WTC11 (cell line): Measurements from ENCODE around the gene PLTP. TPM values are rescaled to one million over a fixed set of nuclear protein-coding genes. Genes with fewer than 3 reads are reported as not detected.

Experiments used
- ATAC-seq: fragments of 200-7000 bp; cut with Tn5 transposase; 2 replicates; pipeline ENCODE4 v1.10.0; 2021; ENCODE audit warnings: mild to moderate bottlenecking, moderate library complexity
- CTCF ChIA-PET: fragments of 300-600 bp; sonication (Branson Sonifier 250); formaldehyde crosslinking; loops from one replicate; lab custom pipeline; 2021; ENCODE audit warnings: antibody characterized with exemption; lab: Charles Lee
- POLR2A ChIA-PET: fragments of 350-600 bp; sonication (Branson Sonifier 250); formaldehyde crosslinking; loops from one replicate; lab custom pipeline; 2021; ENCODE audit warnings: antibody characterized with exemption; lab: Charles Lee
- DNase-seq: peaks from one replicate; pipeline ENCODE4 v3.0.0; 2021; ENCODE audit warnings: low spot score
- H3K27ac Mint-ChIP-seq: 2 replicates; pipeline ENCODE4 v1.8.0; 2021; ENCODE audit warnings: mixed read lengths
- H3K27me3 Mint-ChIP-seq: 2 replicates; pipeline ENCODE4 v1.8.0; 2021; ENCODE audit warnings: low read depth, mild to moderate bottlenecking, moderate library complexity, mixed read lengths
- H3K36me3 Mint-ChIP-seq: 2 replicates; pipeline ENCODE4 v1.8.0; 2021; ENCODE audit warnings: mixed read lengths
- H3K4me1 Mint-ChIP-seq: 2 replicates; pipeline ENCODE4 v1.8.0; 2022; ENCODE audit warnings: mixed read lengths
- H3K4me3 Mint-ChIP-seq: 2 replicates; pipeline ENCODE4 v1.8.0; 2021; ENCODE audit warnings: mild to moderate bottlenecking, moderate library complexity, mixed read lengths
- H3K9me3 Mint-ChIP-seq: 2 replicates; pipeline ENCODE4 v1.8.0; 2021; ENCODE audit warnings: mixed read lengths
- ARID4B ChIP-seq: sonication (generic); formaldehyde crosslinking; IDR thresholded peaks from 2 replicates; pipeline ENCODE4 v1.8.0; 2023; ENCODE audit warnings: missing genetic modification reagents, mild to moderate bottlenecking, borderline replicate concordance
- ATF1 ChIP-seq: sonication (generic); formaldehyde crosslinking; IDR thresholded peaks from 2 replicates; pipeline ENCODE4 v1.8.1; 2023; ENCODE audit warnings: mild to moderate bottlenecking, moderate library complexity, missing genetic modification reagents
- ATF3 ChIP-seq: sonication (generic); formaldehyde crosslinking; conservative IDR thresholded peaks from 2 replicates; pipeline ENCODE4 v1.8.1; 2022; ENCODE audit warnings: mild to moderate bottlenecking, missing genetic modification reagents
- E2F1 ChIP-seq: sonication (generic); formaldehyde crosslinking; IDR thresholded peaks from 2 replicates; pipeline ENCODE4 v1.8.0; 2022; ENCODE audit warnings: mild to moderate bottlenecking, missing genetic modification reagents
- ELF4 ChIP-seq: sonication (generic); formaldehyde crosslinking; IDR thresholded peaks from 2 replicates; pipeline ENCODE4 v1.8.1; 2022; ENCODE audit warnings: low read depth, mild to moderate bottlenecking, moderate library complexity, missing genetic modification reagents
- ERG ChIP-seq: fragments of 250-450 bp; sonication (Bioruptor Pico); IDR thresholded peaks from 2 replicates; pipeline ENCODE4 v1.8.0; 2021; ENCODE audit warnings: mild to moderate bottlenecking
- ETV6 ChIP-seq: sonication (generic); formaldehyde crosslinking; IDR thresholded peaks from 2 replicates; pipeline ENCODE4 v1.8.1; 2022; ENCODE audit warnings: mild to moderate bottlenecking, missing genetic modification reagents
- FOXJ3 ChIP-seq: sonication (generic); formaldehyde crosslinking; IDR thresholded peaks from 2 replicates; pipeline ENCODE4 v1.9.0; 2021; ENCODE audit warnings: missing genetic modification reagents, mild to moderate bottlenecking, borderline replicate concordance
- GABPB1 ChIP-seq: sonication (generic); formaldehyde crosslinking; IDR thresholded peaks from 2 replicates; pipeline ENCODE4 v1.8.1; 2023; ENCODE audit warnings: mild to moderate bottlenecking, missing genetic modification reagents
- HMGA2 ChIP-seq: fragments of 250-450 bp; sonication (Bioruptor Pico); IDR thresholded peaks from 2 replicates; pipeline ENCODE4 v1.4.0; 2021; ENCODE audit warnings: mild to moderate bottlenecking, moderate library complexity
- HMGXB4 ChIP-seq: sonication (generic); formaldehyde crosslinking; IDR thresholded peaks from 2 replicates; pipeline ENCODE4 v1.8.1; 2023; ENCODE audit warnings: mild to moderate bottlenecking, moderate library complexity, missing genetic modification reagents
- IRF2 ChIP-seq: sonication (generic); formaldehyde crosslinking; IDR thresholded peaks from 2 replicates; pipeline ENCODE4 v1.8.0; 2022; ENCODE audit warnings: low read depth, missing genetic modification reagents, borderline replicate concordance
- MLX ChIP-seq: sonication (generic); formaldehyde crosslinking; IDR thresholded peaks from 2 replicates; pipeline ENCODE4 v1.8.1; 2023; ENCODE audit warnings: mild to moderate bottlenecking, missing genetic modification reagents, moderate library complexity
- MXD4 ChIP-seq: fragments of 250-450 bp; sonication (Bioruptor Pico); IDR thresholded peaks from 2 replicates; pipeline ENCODE4 v1.8.0; 2021; ENCODE audit warnings: mild to moderate bottlenecking, moderate library complexity, borderline replicate concordance
- MYBL2 ChIP-seq: sonication (generic); formaldehyde crosslinking; IDR thresholded peaks from 2 replicates; pipeline ENCODE4 v1.8.1; 2023; ENCODE audit warnings: mild to moderate bottlenecking, moderate library complexity, missing genetic modification reagents
- PRRX2 ChIP-seq: fragments of 250-450 bp; sonication (Bioruptor Pico); IDR thresholded peaks from 2 replicates; pipeline ENCODE4 v1.8.0; 2021; ENCODE audit warnings: mild to moderate bottlenecking
- ZMAT4 ChIP-seq: fragments of 250-450 bp; sonication (Bioruptor Pico); IDR thresholded peaks from 2 replicates; pipeline ENCODE4 v1.9.0; 2021; ENCODE audit warnings: mild to moderate bottlenecking
- ZNF532 ChIP-seq: fragments of 250-450 bp; sonication (Bioruptor Pico); IDR thresholded peaks from 2 replicates; pipeline ENCODE4 v1.9.0; 2021; ENCODE audit warnings: mild to moderate bottlenecking, borderline replicate concordance
- total RNA-seq: library from RNA; stranded (reverse); gene quantifications from 3 replicates; pipeline ENCODE4 v1.2.3, GENCODE V29; 2021

The PLTP gene
- total RNA-seq, 1 experiment from 2014 or later = 109 TPM

- ATAC-seq (no peak), DNase-seq (no peak)
- ChIA-PET CTCF (no interaction called here), POLR2A (no interaction called here)
- Mint-ChIP-seq H3K4me1 (peaks cover 12% of the 10 kb centered on the region), H3K36me3 (peaks cover 17% of the 10 kb centered on the region), H3K9me3 (no peaks in the 10 kb centered on the region), H3K27ac (no peak overlapping the region), H3K27me3 (no peaks in the 10 kb centered on the region; the same call in 1 of the 2 replicates), H3K4me3 (no peak overlapping the region)
- TF ChIP-seq GABPB1 (CRISPR knock-in tag) (no peak), ZNF532 (CRISPR knock-in tag) (no peak), ERG (CRISPR knock-in tag) (no peak), HMGA2 (CRISPR knock-in tag) (no peak), MLX (CRISPR knock-in tag) (no peak), ELF4 (CRISPR knock-in tag) (no peak), FOXJ3 (CRISPR knock-in tag) (no peak), MYBL2 (CRISPR knock-in tag) (no peak), ZMAT4 (no peak), ATF1 (CRISPR knock-in tag) (no peak), MXD4 (CRISPR knock-in tag) (no peak), E2F1 (no peak), ATF3 (CRISPR knock-in tag) (no peak), HMGXB4 (no peak), ARID4B (no peak), IRF2 (CRISPR knock-in tag) (no peak), ETV6 (CRISPR knock-in tag) (no peak), PRRX2 (CRISPR knock-in tag) (no peak)
Observed at GRCh38 chr20:45893831-45894230, 18.1 kb downstream of the PLTP start.
